Activated T-helper 1 cell treated with anti-CD3 and anti-CD28 coated beads, Interleukin-2, amount 50 U/mL, for 16 hours (primary cell): ENCODE results near the gene SPOP.

Experiments
- DNase-seq, 2 donors: peaks; one replicate each; pipeline ENCODE4 v3.0.0-alpha.2; 2020; ENCODE audit warnings: low read depth in 1 of 2, low spot score in 1 of 2

Gene SPOP

GRCh38 chr17:49588726-49589576 is 88.9 kb downstream of the SPOP start:
- DNase-seq = no peak

GRCh38 chr17:49588312-49588711 is 89.6 kb downstream of the SPOP start:
- no peak for DNase-seq

- no peak for DNase-seq
Observed at GRCh38 chr17:49587366-49588073, 90.4 kb downstream of the SPOP start.

GRCh38 chr17:49585422-49586027 is 92.4 kb downstream of the SPOP start:
- DNase-seq = no peak

- DNase-seq = no peak
Observed at GRCh38 chr17:49583889-49584288, 94.0 kb downstream of the SPOP start.

- no peak for DNase-seq
Observed at GRCh38 chr17:49583226-49583625, 94.7 kb downstream of the SPOP start.

- DNase-seq = no peak
Observed at GRCh38 chr17:49582789-49583188, 95.1 kb downstream of the SPOP start.

- no peak for DNase-seq
Observed at GRCh38 chr17:49582055-49582722, 95.7 kb downstream of the SPOP start.

GRCh38 chr17:49581648-49581998 is 96.3 kb downstream of the SPOP start:
- no peak for DNase-seq

- no peak for DNase-seq
Observed at GRCh38 chr17:49580981-49581647, 96.8 kb downstream of the SPOP start.

- DNase-seq = no peak
Observed at GRCh38 chr17:49580055-49580721, 97.7 kb downstream of the SPOP start.

- DNase-seq = no peak
Observed at GRCh38 chr17:49579522-49579921, 98.4 kb downstream of the SPOP start.

- DNase-seq = no peak
Observed at GRCh38 chr17:49578952-49579500, 98.9 kb downstream of the SPOP start.

GRCh38 chr17:49578414-49578813 is 99.5 kb downstream of the SPOP start:
- DNase-seq = no peak

- DNase-seq = no peak
Observed at GRCh38 chr17:49577963-49578362, 99.9 kb downstream of the SPOP start.

GRCh38 chr17:49577650-49577934 is 100.3 kb downstream of the SPOP start:
- no peak for DNase-seq

- no peak for DNase-seq
Observed at GRCh38 chr17:49576917-49577649, 100.8 kb downstream of the SPOP start.

GRCh38 chr17:49576088-49576916 is 101.6 kb downstream of the SPOP start:
- DNase-seq = no peak

GRCh38 chr17:49575679-49576087 is 102.2 kb downstream of the SPOP start, which contains the start of gene NXPH3:
Gene NXPH3 (plus strand): TSS chr17:49575871. CDS start chr17:49576220, 349 bp downstream.
- DNase-seq = peak; percentile 28 to 58
